GM23338 (cell line): ENCODE results near the gene RBM28. TPM values are rescaled to one million over a fixed set of nuclear protein-coding genes. Genes with fewer than 3 reads are reported as not detected.

Source experiments
- polyA plus RNA-seq: library from polyadenylated mRNA; unstranded; fragments of >200 nt; fragmentation: Nextera tagmentation; extraction: Ambion mirVana; gene quantifications from 2 replicates; pipeline ENCODE4 v1.2.1, GENCODE V29; 2016
- small RNA-seq: library from RNA; depleted of rRNA; stranded (forward); fragments of <200 nt; gene quantifications from one replicate; pipeline ENCODE3, GENCODE V24; 2014; ENCODE audit warnings: low replicate concordance
- total RNA-seq: library from RNA; depleted of rRNA; stranded (reverse); fragments of >200 nt; shearing (Covaris generic); gene quantifications from 2 replicates; pipeline ENCODE4 v1.2.3, GENCODE V29; 2014; rRNA removed

The RBM28 gene
- total and polyA plus RNA-seq, 2 experiments from 2014 or later: 24.3 to 87.5 TPM

Small RNA genes within 50 kb of the gene (small RNA-seq; reads per million reads assigned to genes)
- not detected for gene RNU7-27P

Other genes with a start within 250 kb of the RBM28 start
- gene LEP, start 102.6 kb downstream of the RBM28 start, total RNA-seq: not detected in 2 replicates
- not detected in 2 replicates for gene LEP, start 102.6 kb downstream of the RBM28 start, polyA plus RNA-seq
- 0.56 and 1.0 TPM in 2 replicates for gene PRRT4, start 17.8 kb upstream of the RBM28 start, total RNA-seq
- 0.47 and 0.55 TPM in 2 replicates for gene PRRT4, start 17.8 kb upstream of the RBM28 start, polyA plus RNA-seq
- 35.8 and 48.3 TPM in 2 replicates for gene IMPDH1, start 66.1 kb upstream of the RBM28 start, total RNA-seq
- gene IMPDH1, start 66.1 kb upstream of the RBM28 start, polyA plus RNA-seq: 15.3 and 16.4 TPM in 2 replicates
- 32.4 and 38.5 TPM in 2 replicates for gene HILPDA, start 112.0 kb upstream of the RBM28 start, total RNA-seq
- 57.5 and 70.6 TPM in 2 replicates for gene HILPDA, start 112.0 kb upstream of the RBM28 start, polyA plus RNA-seq
- 48.3 and 72.0 TPM in 2 replicates for gene METTL2B, start 132.8 kb upstream of the RBM28 start, total RNA-seq
- 21.2 and 24.0 TPM in 2 replicates for gene METTL2B, start 132.8 kb upstream of the RBM28 start, polyA plus RNA-seq